Measurements from ENCODE around the gene VRTN. TPM values are rescaled to one million over a fixed set of nuclear protein-coding genes. Genes with fewer than 3 reads are reported as not detected.
"Not testable (repeated sequence)": the region's sequence is repeated elsewhere in the genome, so short reads cannot be mapped to it uniquely, and the experiment has no call there.

VRTN gene
- total RNA-seq, 8 experiments from 2014 or later = 0.05 to 0.43 (median 0.24) TPM; not detected in 2

DNA sequence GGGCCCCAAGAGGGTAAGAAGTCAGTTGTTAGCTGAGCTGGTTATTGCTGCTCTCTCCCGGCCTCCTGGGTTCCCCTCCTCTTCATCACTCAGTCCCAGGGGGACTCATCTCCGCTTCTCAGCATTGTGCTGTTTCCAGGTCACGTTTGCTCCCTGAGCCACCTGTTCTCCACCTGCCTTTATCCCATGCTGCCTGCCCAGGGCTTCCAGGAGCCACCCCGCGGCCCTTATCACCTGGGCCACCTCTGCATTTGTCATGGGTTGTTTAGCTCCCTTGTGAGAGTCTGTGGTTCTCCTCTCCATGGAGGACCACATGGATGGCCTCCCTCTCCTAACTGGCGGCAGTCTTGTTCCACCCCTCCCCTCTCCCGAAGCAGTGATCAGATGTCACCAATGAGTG, 41.7 kb downstream of the VRTN start:
- H3K4me1 ChIP-seq (replicated peaks in 1 of 2) = no peaks in the 10 kb centered on the region
- H3K27ac ChIP-seq = no peak overlapping the region
- ATAC-seq (replicated peaks in 6 of 8) = no peak
- in situ Hi-C loops (cut with MboI; ENCODE audit: low pct_unique_long_range_greater_than_20kb in 2 of 9, low sequenced_read_pairs in 9 of 9, unreplicated experiment in 9 of 9) = no loop called here
- no peak overlapping the region for H3K4me3 ChIP-seq
- 38 to 100% (median 69%) methylated on average over 1 to 5 of the region's 7 CpGs; no CpG with 5 or more reads in 4 of the 10 experiments for WGBS, 10 experiments

DNA sequence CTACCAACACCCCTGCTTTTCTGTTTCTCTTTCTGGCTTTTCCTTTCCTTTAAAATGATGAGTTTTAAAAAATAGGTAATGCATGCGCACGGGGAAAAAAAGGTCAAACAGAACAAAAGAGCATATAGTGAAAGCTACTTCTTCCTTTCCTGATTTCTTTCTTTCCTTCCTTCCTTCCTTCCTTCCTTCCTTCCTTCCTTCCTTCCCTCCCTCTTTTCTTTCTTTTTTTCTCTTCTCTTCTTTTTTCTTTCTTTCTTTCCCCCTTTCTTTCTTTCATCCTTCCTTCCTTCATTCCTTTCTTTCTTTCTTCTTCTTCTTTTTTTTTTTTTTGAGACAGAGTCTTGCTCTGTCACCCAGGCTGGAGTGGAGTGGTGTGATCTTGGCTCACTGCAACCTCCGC, 42.2 kb downstream of the VRTN start:
- WGBS, 10 experiments = 64 to 100% (median 96%) methylated on average over 1 to 3 of the region's 3 CpGs; no CpG with 5 or more reads in 3 of the 10 experiments
- H3K4me3 ChIP-seq; H3K27ac ChIP-seq; ATAC-seq (replicated peaks in 6 of 8); H3K4me1 ChIP-seq (replicated peaks in 1 of 2); in situ Hi-C loops (cut with MboI; ENCODE audit: low pct_unique_long_range_greater_than_20kb in 2 of 9, low sequenced_read_pairs in 9 of 9, unreplicated experiment in 9 of 9): not testable (repeated sequence)

DNA sequence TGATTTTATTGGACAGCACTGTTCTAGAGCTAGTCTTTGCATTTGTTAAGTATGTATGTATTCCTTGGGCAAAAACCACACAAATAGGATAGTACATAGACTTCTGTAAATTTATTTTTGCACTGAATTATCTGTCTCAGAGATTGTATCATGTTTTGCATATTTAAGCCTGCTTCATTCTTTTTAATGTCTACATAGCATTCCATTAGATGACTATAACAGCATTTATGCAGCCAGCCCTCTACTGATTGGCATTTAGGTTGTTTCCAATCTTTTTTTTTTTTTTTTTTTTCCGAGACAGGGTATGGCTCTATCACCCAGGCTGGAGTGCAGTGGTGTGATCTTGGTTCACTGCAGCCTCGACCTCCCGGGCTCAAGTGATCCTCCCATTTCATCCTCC, 43.2 kb downstream of the VRTN start:
- no peak for ATAC-seq (replicated peaks in 6 of 8)
- no peak overlapping the region for H3K27ac ChIP-seq
- in situ Hi-C loops (cut with MboI; ENCODE audit: low pct_unique_long_range_greater_than_20kb in 2 of 9, low sequenced_read_pairs in 9 of 9, unreplicated experiment in 9 of 9) = no loop called here
- WGBS, 10 experiments = 45 to 100% (median 80%) methylated on average over 1 to 3 of the region's 3 CpGs; no CpG with 5 or more reads in 3 of the 10 experiments
- no peaks in the 10 kb centered on the region for H3K4me1 ChIP-seq (replicated peaks in 1 of 2)
- H3K4me3 ChIP-seq = no peak overlapping the region

DNA sequence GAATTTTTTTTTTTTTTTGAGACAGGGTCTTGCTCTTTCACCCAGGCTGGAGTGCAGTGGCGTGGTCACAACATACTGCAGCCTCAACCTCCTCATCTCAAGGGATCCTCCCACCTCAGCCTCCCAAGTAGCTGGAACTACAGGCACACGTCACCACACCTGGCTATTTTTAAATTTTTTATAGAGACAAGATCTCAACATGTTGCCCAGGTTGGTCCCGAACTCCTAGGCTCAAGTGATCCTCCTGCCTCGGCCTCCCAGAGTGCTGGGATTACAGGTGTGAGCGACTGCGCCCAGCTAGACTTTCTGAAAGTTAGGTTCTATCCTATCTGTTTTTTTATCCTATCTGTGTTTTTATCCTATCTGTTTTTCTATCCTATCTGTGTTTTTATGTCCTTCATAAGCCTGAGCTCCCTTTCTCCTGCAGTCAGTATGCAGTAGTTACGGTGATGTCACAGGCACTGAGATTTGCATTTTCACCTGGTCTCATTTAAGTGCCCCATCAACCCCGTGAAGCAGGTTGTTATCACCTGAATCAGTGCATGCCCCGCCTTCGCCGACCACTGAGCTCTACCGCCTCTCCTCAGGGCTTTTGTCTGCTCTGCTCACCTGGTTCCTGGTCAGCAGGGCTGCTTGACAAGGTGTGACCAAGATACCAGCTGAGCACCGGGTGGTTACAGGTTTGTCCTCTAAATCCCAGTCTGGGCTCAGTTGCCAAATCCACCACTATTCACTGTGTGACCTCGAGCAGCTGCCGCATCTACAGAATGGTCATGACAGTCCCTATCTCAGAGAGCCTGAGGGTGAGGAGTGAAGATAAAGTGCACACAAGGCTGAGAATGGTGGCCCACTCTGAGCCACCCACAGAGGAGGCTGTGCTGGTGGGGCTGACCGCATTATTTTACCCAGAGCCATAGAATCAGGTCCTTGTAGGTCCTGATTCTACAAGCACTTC, 44.6 kb downstream of the VRTN start:
- no peak for ATAC-seq (replicated peaks in 6 of 8)
- Histone ChIP-seq H3K4me1 (replicated peaks in 1 of 2) (no peaks in the 10 kb centered on the region), H3K4me3 (no peak overlapping the region), H3K27ac (no peak overlapping the region)
- WGBS, 10 experiments = 33 to 100% (median 81%) methylated on average over 1 to 15 of the region's 16 CpGs
- in situ Hi-C loops (cut with MboI; ENCODE audit: low pct_unique_long_range_greater_than_20kb in 2 of 9, low sequenced_read_pairs in 9 of 9, unreplicated experiment in 9 of 9) = no loop called here

DNA sequence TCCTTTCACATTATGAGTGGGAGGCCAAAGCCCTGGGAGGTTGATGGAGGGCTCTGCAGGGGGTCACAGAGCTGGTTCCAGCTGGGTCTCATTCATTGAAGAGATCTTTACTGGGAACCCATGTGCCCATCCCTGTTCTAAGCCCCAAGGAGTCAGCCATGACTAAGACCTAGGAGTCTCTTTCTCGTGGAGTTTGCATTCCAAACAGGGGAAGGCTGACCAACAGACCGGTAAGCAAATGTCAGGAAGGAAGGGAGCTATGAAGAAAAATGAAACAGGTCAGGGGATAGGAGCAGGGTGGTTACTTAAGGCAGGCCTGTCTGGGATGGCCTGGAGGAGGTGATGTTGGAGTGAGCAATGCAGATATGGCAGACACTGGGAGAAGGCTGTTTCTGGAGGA, 46.3 kb downstream of the VRTN start:
- ATAC-seq (replicated peaks in 6 of 8) = no peak
- in situ Hi-C loops (cut with MboI; ENCODE audit: low pct_unique_long_range_greater_than_20kb in 2 of 9, low sequenced_read_pairs in 9 of 9, unreplicated experiment in 9 of 9) = no loop called here
- H3K4me3 ChIP-seq = no peak overlapping the region
- no peaks in the 10 kb centered on the region for H3K4me1 ChIP-seq (replicated peaks in 1 of 2)
- 0 to 83% (median 59%) methylated on average over 1 to 2 of the region's 2 CpGs; no CpG with 5 or more reads in 6 of the 10 experiments for WGBS, 10 experiments
- H3K27ac ChIP-seq = no peak overlapping the region

DNA sequence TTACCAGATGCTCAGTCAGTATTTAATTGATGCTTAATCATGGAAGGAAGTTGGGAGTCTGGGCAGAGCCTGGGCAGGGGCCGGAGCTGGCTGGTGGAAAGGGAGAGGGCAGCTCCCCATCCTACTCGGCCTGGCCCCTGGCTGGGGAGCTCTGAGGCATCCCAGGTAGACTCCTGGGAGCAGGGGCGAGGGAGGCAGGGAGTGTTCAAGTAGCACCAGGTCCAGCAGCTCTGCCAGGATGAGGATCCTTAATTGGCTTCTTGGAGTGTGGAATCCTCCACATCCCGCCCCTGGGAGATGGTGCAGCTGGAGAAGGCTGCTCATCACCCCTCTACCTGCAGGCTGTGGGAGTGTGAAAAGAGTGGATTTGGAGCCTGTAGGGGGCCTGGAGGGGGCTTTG, 46.8 kb downstream of the VRTN start:
- WGBS, 10 experiments = 0 to 61% (median 31%) methylated on average over 1 to 2 of the region's 4 CpGs; no CpG with 5 or more reads in 7 of the 10 experiments
- H3K27ac ChIP-seq = no peak overlapping the region
- in situ Hi-C loops (cut with MboI; ENCODE audit: low pct_unique_long_range_greater_than_20kb in 2 of 9, low sequenced_read_pairs in 9 of 9, unreplicated experiment in 9 of 9) = no loop called here
- H3K4me3 ChIP-seq = no peak overlapping the region
- no peak for ATAC-seq (replicated peaks in 6 of 8)
- no peaks in the 10 kb centered on the region for H3K4me1 ChIP-seq (replicated peaks in 1 of 2)

DNA sequence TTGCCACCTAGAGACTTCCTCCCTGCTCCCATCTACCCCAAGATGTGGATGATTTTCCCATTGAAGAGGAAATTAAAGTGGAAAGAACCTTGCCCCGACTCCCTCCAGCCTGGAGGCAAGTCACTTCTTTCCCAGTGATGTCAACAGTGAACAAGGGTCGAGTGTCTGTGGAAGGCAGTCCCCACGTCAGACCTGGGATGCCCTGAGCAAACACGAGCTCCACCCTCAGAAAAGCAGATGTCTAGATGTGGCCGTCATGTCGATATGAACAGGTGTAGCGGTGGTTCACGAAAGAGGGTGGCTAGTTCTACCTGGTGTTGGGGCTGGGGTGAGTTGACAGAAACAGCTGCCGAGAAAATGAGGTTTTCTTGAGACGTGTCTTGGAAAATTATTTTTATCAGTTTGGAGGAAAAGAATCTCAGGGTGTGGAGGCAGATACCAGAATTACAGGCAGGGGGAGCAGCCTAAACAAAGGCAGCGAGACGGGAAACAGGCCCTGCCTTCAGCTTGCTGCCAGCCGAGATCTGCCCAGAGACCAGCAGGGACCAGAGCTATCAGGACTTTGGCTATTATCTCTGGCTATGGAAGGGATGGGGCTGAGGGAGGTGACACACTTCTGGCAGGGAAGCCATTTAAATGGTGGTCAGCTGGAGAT, 51.9 kb downstream of the VRTN start:
- 20 to 100% (median 78%) methylated on average over 1 to 6 of the region's 13 CpGs; no CpG with 5 or more reads in 4 of the 10 experiments for WGBS, 10 experiments
- Histone ChIP-seq H3K4me3 (no peak overlapping the region), H3K4me1 (replicated peaks in 1 of 2) (peaks cover 7 to 20% of the 10 kb centered on the region in 2 donors), H3K27ac (no peak overlapping the region)
- in situ Hi-C loops (cut with MboI; ENCODE audit: low pct_unique_long_range_greater_than_20kb in 2 of 9, low sequenced_read_pairs in 9 of 9, unreplicated experiment in 9 of 9) = no loop called here
- peak in 2 of 8 experiments; percentile 8 to 64 for ATAC-seq (replicated peaks in 6 of 8)

DNA sequence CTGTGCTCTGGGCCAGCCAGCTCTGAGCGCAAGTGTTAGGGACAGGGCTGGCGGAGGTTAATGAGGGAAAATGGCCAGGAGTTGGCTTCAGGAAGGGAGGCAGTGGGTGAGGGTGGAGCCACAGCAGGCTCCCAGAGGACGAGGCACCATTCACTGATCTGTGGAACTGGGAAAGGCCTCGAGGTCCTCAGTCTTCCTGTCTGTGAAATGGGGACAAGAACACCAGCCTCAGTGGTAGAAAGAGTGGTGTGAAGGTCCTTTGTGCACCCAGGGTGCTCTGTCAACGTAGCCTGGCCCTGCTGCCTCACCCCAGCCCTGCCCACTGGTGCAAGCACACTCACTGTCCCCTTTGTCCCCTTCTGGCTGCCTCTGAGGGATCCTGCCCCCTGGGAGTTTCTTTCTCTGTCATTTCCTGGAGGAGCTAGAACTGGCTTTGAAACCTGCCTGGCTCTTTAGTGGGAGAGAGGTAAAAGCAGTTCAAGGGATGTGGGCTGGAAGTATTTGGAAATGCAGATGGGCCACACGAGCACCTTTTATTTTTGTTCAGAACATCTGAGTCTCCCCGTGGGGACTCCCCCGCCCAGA, 52.7 kb downstream of the VRTN start:
- no peak overlapping the region for H3K4me3 ChIP-seq
- WGBS, 10 experiments = 10 to 100% (median 80%) methylated on average over 1 to 4 of the region's 8 CpGs; no CpG with 5 or more reads in 3 of the 10 experiments
- H3K27ac ChIP-seq = no peak overlapping the region
- peaks cover 7 to 20% of the 10 kb centered on the region in 2 donors for H3K4me1 ChIP-seq (replicated peaks in 1 of 2)
- in situ Hi-C loops (cut with MboI; ENCODE audit: low pct_unique_long_range_greater_than_20kb in 2 of 9, low sequenced_read_pairs in 9 of 9, unreplicated experiment in 9 of 9) = no loop called here
- ATAC-seq (replicated peaks in 6 of 8) = peak in 2 of 8 experiments; percentile 16 to 21

DNA sequence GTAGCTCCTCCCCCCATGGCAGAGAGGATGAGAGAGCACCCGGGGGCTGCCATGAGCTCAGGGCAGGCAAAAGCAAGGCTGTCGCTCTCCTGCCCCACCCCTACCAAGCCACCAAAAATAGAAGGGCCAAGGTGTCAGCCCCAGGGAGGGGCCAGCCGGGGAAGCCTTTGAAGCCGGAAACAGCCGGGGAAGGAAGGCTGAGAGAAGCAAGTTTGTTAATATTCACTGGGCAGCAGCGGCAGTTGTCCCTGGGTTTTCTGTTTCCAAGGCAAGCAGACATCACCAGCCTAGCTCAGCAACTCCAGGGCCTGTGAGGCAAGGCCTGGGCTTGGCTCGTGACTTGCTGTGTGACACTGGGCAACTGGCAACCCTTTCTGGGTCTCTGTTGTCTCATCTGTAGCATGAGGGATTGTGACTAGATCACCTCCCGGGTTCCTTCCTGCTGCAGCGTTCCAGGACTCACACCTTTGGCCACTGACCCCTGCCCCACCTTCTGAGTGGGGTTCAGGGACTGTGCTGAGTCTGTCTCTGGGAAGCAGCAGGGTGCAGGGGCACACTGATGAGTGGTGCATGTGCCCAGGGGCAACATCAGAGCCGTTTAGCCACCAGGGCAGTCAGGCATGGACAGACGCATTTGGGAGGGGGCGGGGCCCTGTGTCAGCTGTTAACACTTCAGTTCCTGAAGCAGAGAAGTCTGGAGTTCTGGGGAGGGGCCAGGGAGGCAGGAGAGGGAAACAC, 53.4 kb downstream of the VRTN start:
- Histone ChIP-seq H3K27ac (no peak overlapping the region), H3K4me3 (no peak overlapping the region)

DNA sequence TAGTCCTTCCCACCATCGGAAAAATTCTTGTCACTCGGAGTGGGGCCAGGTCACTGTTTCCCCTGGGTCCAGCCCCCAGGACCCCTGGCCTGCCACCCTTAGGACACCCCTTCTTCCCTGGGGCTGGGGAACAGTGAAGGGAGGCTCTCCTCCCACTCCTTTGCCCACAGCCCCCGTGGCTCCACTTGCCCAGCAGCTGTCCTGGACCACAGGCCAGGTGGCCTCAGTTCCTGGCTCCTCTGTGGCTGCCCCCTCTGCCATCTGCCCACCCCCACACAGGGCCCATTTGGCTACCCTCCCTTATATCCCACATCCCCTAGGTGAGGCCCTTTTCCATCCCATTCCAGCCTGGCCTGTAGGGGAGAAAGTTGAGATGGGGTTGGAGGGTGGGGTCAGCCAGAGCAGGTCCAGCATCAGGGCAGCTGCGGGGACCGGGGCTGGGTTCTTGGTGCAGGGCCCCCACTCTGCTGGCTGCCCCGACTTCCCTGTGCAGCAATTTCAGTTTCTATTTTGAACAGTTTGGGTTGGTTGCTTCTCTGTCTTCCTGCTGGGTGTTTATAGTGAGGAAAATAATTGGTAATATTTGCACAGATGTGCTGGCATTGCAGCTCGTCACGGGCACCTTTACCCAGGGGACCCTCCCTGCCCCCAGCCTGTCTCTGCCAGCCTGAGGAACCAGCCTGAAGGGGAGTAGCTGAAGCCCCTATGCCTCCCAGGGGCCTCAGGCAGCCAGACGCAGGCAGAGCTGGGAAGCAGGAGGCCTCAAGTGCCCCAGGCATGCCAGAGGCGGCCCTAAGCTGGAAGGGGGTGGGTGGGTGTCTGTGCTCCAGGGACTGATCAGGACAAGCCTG, 54.4 kb downstream of the VRTN start:
- in situ Hi-C loops (cut with MboI; ENCODE audit: low pct_unique_long_range_greater_than_20kb in 2 of 9, low sequenced_read_pairs in 9 of 9, unreplicated experiment in 9 of 9) = no loop called here
- H3K4me1 ChIP-seq (replicated peaks in 1 of 2) = peaks cover 7 to 20% of the 10 kb centered on the region in 2 donors
- WGBS, 10 experiments = 50 to 81% (median 60%) methylated on average over 1 to 3 of the region's 10 CpGs; no CpG with 5 or more reads in 6 of the 10 experiments
- H3K4me3 ChIP-seq = no peak overlapping the region
- H3K27ac ChIP-seq = no peak overlapping the region
- peak in 1 of 8 experiments; percentile 35 for ATAC-seq (replicated peaks in 6 of 8)

More for the DNA sequence above, 53.4 kb downstream of the VRTN start:
- 0 to 26% (median 13%) methylated on average over 2 to 5 of the region's 12 CpGs; no CpG with 5 or more reads in 4 of the 10 experiments for WGBS, 10 experiments
- H3K4me1 ChIP-seq (replicated peaks in 1 of 2) = peaks cover 7 to 20% of the 10 kb centered on the region in 2 donors
- peak; percentile 68 to 91 (median 80) for ATAC-seq (replicated peaks in 6 of 8)
- in situ Hi-C loops (cut with MboI; ENCODE audit: low pct_unique_long_range_greater_than_20kb in 2 of 9, low sequenced_read_pairs in 9 of 9, unreplicated experiment in 9 of 9) = no loop called here

DNA sequence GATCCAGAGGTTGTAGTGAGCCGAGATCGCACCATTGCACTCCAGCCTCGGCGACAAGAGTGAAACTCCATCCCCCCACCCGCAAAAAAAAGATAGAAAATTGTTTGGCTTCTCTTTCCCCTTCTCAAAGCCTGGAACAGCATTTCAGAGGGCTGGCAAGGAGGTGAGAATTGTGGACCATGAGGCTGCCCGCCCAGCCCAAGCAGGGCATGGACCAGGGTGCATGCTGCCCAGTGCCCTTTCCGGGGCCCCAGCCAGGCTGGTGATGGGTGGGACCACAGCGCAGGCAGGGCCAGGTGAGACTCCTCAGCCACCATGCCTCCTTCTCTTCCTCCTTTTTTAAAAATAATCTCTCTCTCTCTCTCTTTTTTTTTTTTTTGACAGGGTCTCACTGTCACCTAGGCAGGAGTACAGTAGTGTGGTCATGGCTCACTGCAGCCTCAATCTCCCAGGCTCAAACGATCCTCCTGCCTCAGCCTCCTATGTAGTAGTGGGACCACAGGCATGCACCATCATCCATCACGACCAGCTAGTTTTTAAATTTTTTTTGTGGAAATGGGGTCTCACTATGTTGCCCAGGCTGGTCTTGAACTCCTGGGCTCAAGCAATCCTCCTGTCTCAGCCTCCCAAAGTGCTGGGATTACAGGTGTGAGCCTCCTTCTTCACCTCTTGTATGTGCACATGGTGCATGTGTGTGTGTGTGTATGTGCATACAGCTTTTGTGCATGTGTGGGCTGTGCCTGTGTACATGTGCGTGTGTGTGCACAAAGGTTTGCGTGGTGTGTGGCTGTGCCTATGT, 55.5 kb downstream of the VRTN start:
- H3K27ac ChIP-seq = no peak overlapping the region
- ATAC-seq (replicated peaks in 6 of 8) = no peak
- H3K4me1 ChIP-seq (replicated peaks in 1 of 2) = peaks cover 7 to 20% of the 10 kb centered on the region in 2 donors
- in situ Hi-C loops (cut with MboI; ENCODE audit: low pct_unique_long_range_greater_than_20kb in 2 of 9, low sequenced_read_pairs in 9 of 9, unreplicated experiment in 9 of 9) = no loop called here
- WGBS, 10 experiments = 60 to 100% (median 85%) methylated on average over 1 to 6 of the region's 12 CpGs; no CpG with 5 or more reads in 5 of the 10 experiments
- no peak overlapping the region for H3K4me3 ChIP-seq
